Activated CD8-positive, alpha-beta memory T cell treated with anti-CD3 and anti-CD28 coated beads, Interleukin-2, amount 50 U/mL, for 24 hours (primary cell): ENCODE data around the gene TBXAS1.
"Not testable (repeated sequence)": the region's sequence is repeated elsewhere in the genome, so short reads cannot be mapped to it uniquely, and the experiment has no call there.

ENCODE experiments used
- DNase-seq: peaks from one replicate; pipeline ENCODE4 v3.0.0-alpha.2; 2020; ENCODE audit errors: extremely low read depth

TBXAS1 gene

GRCh38 chr7:139887992-139888481 lies 59.0 kb downstream of the TBXAS1 start:
- DNase-seq, result no peak

GRCh38 chr7:139889186-139889871 lies 60.3 kb downstream of the TBXAS1 start:
- no peak for DNase-seq

GRCh38 chr7:139893461-139893860 lies 64.4 kb downstream of the TBXAS1 start:
- no peak for DNase-seq

GRCh38 chr7:139893999-139894398 lies 64.9 kb downstream of the TBXAS1 start:
- DNase-seq, result no peak

GRCh38 chr7:139895141-139895829 lies 66.2 kb downstream of the TBXAS1 start:
- no peak for DNase-seq

GRCh38 chr7:139896288-139896687 lies 67.2 kb downstream of the TBXAS1 start:
- DNase-seq, result no peak

DNA sequence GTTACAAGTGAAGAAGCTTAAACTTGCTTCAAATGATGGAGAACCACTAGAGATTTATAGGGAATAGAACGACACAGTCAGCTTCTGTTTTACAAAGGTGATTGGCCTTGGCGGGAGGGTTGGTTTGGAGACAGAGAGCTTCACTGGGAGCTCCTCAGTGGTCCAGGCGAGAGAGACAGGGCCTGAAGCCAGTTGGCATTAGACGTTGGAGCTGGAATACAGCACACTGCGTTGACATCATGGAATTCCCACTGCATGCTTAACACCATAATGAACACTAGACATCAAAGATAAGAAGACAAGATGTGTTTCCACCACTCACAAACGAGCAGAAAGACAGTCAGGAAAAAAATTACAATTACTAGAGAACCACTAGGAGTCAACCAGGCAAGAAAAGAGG lies 67.8 kb downstream of the TBXAS1 start:
- no peak for DNase-seq

- DNase-seq, result no peak
These were observed 68.5 kb downstream of the TBXAS1 start for GRCh38 chr7:139897422-139898090.

DNA sequence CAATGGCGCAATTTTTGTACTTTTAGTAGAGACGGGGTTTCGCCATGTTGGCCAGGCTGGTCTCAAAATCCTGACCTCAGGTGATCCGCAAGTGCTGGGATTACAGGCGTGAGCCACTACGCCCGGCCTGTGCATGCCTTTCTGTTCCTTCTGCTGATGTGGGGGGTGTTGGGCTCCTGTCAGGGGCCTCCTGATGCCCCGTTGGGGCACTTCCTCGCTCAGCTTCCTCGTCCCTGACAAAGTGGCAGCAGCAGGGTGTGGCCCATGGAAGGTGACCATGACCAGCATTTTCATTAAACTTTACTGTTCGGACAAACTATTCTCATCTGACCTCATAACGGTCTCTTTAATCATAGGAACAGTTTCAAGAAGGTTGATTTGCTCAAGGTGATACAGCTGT lies 69.4 kb downstream of the TBXAS1 start:
- no peak for DNase-seq

- no peak for DNase-seq
These were observed 70.4 kb downstream of the TBXAS1 start for GRCh38 chr7:139899328-139899955.

DNA sequence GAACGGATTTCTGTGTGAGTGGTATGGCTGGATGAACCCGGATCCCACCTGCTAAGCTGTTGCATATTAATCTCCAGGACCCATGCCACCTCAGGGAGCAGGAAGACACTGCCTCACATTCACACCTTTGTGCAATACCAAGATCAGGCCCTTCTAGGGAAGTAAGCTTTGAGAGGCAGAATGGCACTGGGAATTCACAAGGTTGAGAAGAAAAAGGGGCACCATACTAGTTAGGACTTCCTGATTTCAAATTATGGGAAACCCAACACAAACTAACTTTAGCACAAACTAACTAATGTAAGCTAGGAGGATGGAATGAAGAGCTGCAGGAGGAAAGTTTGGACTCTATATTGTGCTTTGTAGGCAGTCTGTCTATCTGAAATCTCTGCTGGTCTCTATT lies 71.3 kb downstream of the TBXAS1 start:
- DNase-seq, result no peak

- DNase-seq, result no peak
These were observed 72.2 kb downstream of the TBXAS1 start for GRCh38 chr7:139901056-139901795.

GRCh38 chr7:139901901-139902300 lies 72.8 kb downstream of the TBXAS1 start:
- DNase-seq, result no peak

- no peak for DNase-seq
These were observed 73.5 kb downstream of the TBXAS1 start for GRCh38 chr7:139902436-139903102.

DNA sequence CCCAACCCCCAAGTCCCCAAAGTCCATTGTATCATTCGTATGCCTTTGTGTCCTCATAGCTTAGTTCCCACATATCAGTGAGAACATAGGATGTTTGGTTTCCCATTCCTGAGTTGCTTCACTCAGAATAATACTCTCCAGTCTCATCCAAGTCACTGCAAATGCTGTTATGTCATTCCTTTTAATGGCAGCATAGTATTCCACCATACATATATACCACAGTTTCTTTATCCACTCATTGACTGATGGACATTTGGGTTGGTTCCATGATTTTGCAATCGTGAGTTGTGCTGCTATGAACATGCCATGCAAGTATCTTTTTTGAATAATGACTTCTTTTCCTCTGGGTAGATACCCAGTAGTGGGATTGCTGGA lies 74.0 kb downstream of the TBXAS1 start:
- not testable (repeated sequence) for DNase-seq

DNA sequence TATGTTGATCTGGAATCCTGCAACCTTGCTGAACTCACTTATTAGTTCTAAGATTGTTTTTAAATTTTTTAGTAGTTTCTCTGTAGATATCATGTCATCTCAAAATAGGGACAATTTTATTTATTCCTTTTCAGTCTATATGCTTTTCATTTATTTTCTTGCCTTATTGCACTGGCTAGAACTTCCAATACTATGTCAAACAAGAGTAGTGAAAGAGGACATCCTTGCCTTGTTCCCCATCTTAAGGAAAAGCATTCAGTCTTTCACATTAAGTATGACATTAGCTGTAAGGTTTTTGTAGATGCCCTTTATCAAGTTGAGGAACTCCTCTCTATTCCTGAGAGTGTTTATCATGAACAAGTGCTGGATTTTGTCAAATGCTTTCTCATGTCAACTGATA lies 77.8 kb downstream of the TBXAS1 start:
- DNase-seq, result no peak

GRCh38 chr7:139908792-139909191 lies 79.7 kb downstream of the TBXAS1 start:
- DNase-seq, result no peak

DNA sequence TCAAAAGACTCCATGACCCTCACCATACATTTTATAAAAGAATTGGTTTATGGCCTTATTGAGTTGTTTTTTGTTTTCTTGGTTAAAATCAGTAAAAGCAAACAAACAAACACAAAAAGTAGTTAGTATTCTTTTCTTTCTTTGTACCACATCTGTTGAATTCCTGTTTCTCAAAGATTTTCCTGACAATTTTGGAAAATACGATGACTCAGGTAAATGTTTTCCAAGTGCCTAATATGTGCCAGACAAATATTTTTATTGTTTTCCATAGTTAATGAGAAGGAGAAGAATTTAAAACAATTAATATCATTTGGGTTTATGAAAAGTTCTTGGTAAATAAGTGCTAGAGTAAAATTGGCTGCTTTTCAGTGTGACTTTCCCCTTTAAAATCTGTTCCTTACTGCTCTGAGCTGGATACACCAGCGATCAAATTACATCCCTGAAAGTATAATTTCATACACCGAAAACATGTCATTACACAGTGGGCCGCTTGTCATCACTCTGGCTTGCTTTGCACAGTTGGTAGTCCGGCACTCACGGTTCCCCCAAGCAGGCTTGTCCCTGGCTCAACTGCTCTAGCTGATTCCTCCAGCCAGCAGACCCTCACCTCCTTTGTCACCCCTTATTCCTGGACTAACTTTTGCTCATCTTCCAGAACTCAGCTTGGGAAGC lies 80.5 kb downstream of the TBXAS1 start:
- no peak for DNase-seq

DNA sequence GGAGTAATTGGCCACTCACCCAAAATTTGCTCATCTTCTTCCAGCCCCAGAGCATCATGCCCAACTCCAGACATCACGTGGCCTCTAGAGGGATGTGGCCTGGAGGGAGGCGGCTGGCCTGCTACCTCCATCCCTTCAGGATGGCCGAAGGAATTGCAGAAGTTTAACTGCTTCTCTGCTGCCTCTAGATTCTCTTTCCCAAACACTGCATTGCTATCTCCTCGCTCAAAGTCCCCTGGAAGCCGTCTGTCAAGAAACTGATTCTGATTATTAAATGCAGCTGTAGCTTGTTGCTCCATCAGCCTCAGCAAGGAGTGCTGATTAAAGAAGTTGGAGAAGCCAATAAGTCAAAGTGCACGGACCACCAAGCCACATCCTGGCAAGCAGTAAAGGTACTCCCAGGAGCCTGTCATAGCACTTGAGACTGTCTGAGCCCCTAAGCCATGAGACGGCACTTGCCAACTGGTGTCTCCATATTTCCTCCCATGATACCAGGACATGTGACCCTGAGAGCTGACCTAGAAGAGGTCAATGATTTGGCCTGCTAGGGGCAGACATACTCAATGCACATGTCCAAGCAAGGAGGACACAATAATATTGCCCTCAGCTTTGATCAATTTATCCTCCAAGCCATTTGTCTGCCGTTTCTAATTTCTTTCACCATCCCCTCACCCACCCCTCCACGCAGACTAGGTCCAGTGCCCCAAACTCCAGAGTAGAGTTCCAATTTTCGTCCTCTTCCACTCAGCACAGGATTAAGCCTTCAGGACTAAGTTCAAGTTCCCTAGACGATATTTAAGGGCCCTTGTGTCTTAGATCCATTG lies 84.2 kb downstream of the TBXAS1 start:
- no peak for DNase-seq

DNA sequence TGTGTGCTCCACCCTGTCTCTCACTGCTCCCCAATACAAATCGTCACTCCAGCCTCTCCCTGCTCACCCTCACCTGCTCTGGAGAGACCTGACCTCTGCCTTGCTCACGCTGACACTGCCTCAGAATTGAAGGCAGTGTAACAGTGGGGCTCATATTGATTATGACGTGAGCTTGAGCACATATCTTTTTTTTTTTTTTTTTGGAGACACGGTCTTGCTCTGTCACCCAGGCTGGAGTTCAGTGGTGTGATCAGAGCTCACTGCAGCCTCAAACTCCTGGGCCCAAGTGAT lies 84.7 kb downstream of the TBXAS1 start:
- no peak for DNase-seq
